Breast epithelium (tissue), 3 donors: ENCODE results near the gene TPI1.

Experiments used
- POLR2A ChIP-seq: fragments of 450-650 bp; IDR thresholded peaks from one replicate; pipeline ENCODE4 v1.6.1; 2016; ENCODE audit warnings: antibody characterized with exemption, mild to moderate bottlenecking, moderate library complexity
- POLR2AphosphoS5 ChIP-seq, 3 donors: sonication (generic); formaldehyde crosslinking; IDR thresholded peaks; one replicate each; pipeline ENCODE4 v1.6.1; 2017; ENCODE audit warnings: antibody characterized with exemption in 3 of 3
- TF ChIP-seq, protein P1 (sequence below), 3 donors: fragments of 450-650 bp; IDR thresholded peaks; one replicate each; pipeline ENCODE4 v1.5.1; 2016 to 2017; ENCODE audit warnings: antibody characterized with exemption in 3 of 3, mild to moderate bottlenecking in 3 of 3, moderate library complexity in 3 of 3

DNA sequence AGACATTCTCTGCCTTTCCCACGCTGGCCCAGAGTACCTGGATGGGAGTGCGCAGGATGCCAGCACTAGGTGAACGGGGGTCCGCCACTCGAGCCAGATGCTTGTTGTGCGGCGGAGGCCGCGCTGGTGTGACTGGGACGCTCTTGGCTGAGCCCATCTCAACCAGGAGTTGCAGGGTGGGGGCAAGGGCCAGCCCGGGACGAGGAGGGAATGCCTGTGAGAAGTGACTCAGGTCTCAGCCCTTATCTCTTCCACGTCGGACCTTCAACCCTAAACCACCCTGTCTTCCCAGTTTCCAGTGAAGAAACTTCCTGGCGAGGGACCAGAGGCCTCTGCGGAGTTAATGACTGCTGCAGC lies 16.6 kb upstream of the TPI1 start:
- TF ChIP-seq, protein P1, sequence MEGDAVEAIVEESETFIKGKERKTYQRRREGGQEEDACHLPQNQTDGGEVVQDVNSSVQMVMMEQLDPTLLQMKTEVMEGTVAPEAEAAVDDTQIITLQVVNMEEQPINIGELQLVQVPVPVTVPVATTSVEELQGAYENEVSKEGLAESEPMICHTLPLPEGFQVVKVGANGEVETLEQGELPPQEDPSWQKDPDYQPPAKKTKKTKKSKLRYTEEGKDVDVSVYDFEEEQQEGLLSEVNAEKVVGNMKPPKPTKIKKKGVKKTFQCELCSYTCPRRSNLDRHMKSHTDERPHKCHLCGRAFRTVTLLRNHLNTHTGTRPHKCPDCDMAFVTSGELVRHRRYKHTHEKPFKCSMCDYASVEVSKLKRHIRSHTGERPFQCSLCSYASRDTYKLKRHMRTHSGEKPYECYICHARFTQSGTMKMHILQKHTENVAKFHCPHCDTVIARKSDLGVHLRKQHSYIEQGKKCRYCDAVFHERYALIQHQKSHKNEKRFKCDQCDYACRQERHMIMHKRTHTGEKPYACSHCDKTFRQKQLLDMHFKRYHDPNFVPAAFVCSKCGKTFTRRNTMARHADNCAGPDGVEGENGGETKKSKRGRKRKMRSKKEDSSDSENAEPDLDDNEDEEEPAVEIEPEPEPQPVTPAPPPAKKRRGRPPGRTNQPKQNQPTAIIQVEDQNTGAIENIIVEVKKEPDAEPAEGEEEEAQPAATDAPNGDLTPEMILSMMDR (IDR thresholded peaks at IDR 0.05) = no peak
- TF ChIP-seq POLR2A (no peak), POLR2AphosphoS5 (IDR thresholded peaks at IDR 0.05) (no peak)
